ENCODE data around the gene ZNF207. TPM values are rescaled to one million over a fixed set of nuclear protein-coding genes. Genes with fewer than 3 reads are reported as not detected.

Gene ZNF207
- total RNA-seq, 1 experiment from 2014 or later = 198 TPM

GRCh38 chr17:32330147-32330546, 19.8 kb upstream of the ZNF207 start:
- no peaks in the 10 kb centered on the region for H3K4me1 Mint-ChIP-seq (ENCODE audit: low read depth, unreplicated experiment)
- no peaks in the 10 kb centered on the region for H3K27me3 Mint-ChIP-seq (ENCODE audit: unreplicated experiment)
- CTCF ChIA-PET = no interaction called here
- TF ChIP-seq CTCF (IDR thresholded peaks at IDR 0.05; ENCODE audit: unreplicated experiment) = no peak
- no peaks in the 10 kb centered on the region for H3K9me3 Mint-ChIP-seq (ENCODE audit: low read depth, unreplicated experiment)
- H3K4me3 Mint-ChIP-seq (ENCODE audit: low read depth, unreplicated experiment) = no peak overlapping the region
- no TSS peak for BruUV-seq (replicated peaks)
- no peak overlapping the region for H3K27ac Mint-ChIP-seq (ENCODE audit: unreplicated experiment)
- peaks cover 6% of the 10 kb centered on the region for H3K36me3 Mint-ChIP-seq (ENCODE audit: insufficient read depth, unreplicated experiment)
- no peak for DNase-seq
- intact Hi-C loops (cut with micrococcal nuclease; ENCODE audit: unreplicated experiment) = no loop called here

GRCh38 chr17:32331243-32332040, 18.5 kb upstream of the ZNF207 start:
- Mint-ChIP-seq H3K9me3 (ENCODE audit: low read depth, unreplicated experiment) (no peaks in the 10 kb centered on the region), H3K36me3 (ENCODE audit: insufficient read depth, unreplicated experiment) (peaks cover 6% of the 10 kb centered on the region), H3K27me3 (ENCODE audit: unreplicated experiment) (no peaks in the 10 kb centered on the region), H3K4me3 (ENCODE audit: low read depth, unreplicated experiment) (no peak overlapping the region), H3K4me1 (ENCODE audit: low read depth, unreplicated experiment) (no peaks in the 10 kb centered on the region), H3K27ac (ENCODE audit: unreplicated experiment) (no peak overlapping the region)
- CTCF ChIA-PET = no interaction called here
- intact Hi-C loops (cut with micrococcal nuclease; ENCODE audit: unreplicated experiment) = no loop called here
- BruUV-seq (replicated peaks) = no TSS peak
- no peak for DNase-seq
- no peak for TF ChIP-seq CTCF (IDR thresholded peaks at IDR 0.05; ENCODE audit: unreplicated experiment)

GRCh38 chr17:32333187-32333586, 16.8 kb upstream of the ZNF207 start:
- intact Hi-C loops (cut with micrococcal nuclease; ENCODE audit: unreplicated experiment) = no loop called here
- no peak for DNase-seq
- H3K36me3 Mint-ChIP-seq (ENCODE audit: insufficient read depth, unreplicated experiment) = peaks cover 6% of the 10 kb centered on the region
- CTCF ChIA-PET = no interaction called here
- no peaks in the 10 kb centered on the region for H3K9me3 Mint-ChIP-seq (ENCODE audit: low read depth, unreplicated experiment)
- H3K27me3 Mint-ChIP-seq (ENCODE audit: unreplicated experiment) = no peaks in the 10 kb centered on the region
- TF ChIP-seq CTCF (IDR thresholded peaks at IDR 0.05; ENCODE audit: unreplicated experiment) = no peak
- H3K4me3 Mint-ChIP-seq (ENCODE audit: low read depth, unreplicated experiment) = no peak overlapping the region
- no TSS peak for BruUV-seq (replicated peaks)
- H3K4me1 Mint-ChIP-seq (ENCODE audit: low read depth, unreplicated experiment) = no peaks in the 10 kb centered on the region
- no peak overlapping the region for H3K27ac Mint-ChIP-seq (ENCODE audit: unreplicated experiment)

- BruUV-seq (replicated peaks) = no TSS peak
- CTCF ChIA-PET = no interaction called here
These were observed 14.9 kb upstream of the ZNF207 start for GRCh38 chr17:32335046-32335445.

More at GRCh38 chr17:32335046-32335445, 14.9 kb upstream of the ZNF207 start:
- no peak overlapping the region for H3K27ac Mint-ChIP-seq (ENCODE audit: unreplicated experiment)
- H3K27me3 Mint-ChIP-seq (ENCODE audit: unreplicated experiment) = no peaks in the 10 kb centered on the region
- intact Hi-C loops (cut with micrococcal nuclease; ENCODE audit: unreplicated experiment) = no loop called here
- no peak overlapping the region for H3K4me3 Mint-ChIP-seq (ENCODE audit: low read depth, unreplicated experiment)
- no peaks in the 10 kb centered on the region for H3K9me3 Mint-ChIP-seq (ENCODE audit: low read depth, unreplicated experiment)
- peaks cover 9% of the 10 kb centered on the region for H3K36me3 Mint-ChIP-seq (ENCODE audit: insufficient read depth, unreplicated experiment)
- DNase-seq = no peak
- H3K4me1 Mint-ChIP-seq (ENCODE audit: low read depth, unreplicated experiment) = no peaks in the 10 kb centered on the region
- TF ChIP-seq CTCF (IDR thresholded peaks at IDR 0.05; ENCODE audit: unreplicated experiment) = no peak

Data from Calu3 (cell line).